CD8-positive, alpha-beta memory T cell (primary cell): ENCODE measurements around the gene DHX40. TPM values are rescaled to one million over a fixed set of nuclear protein-coding genes. Genes with fewer than 3 reads are reported as not detected.
"Not testable (repeated sequence)": the region's sequence is repeated elsewhere in the genome, so short reads cannot be mapped to it uniquely, and the experiment has no call there.

Source experiments
- CTCF ChIA-PET: fragments of 350-600 bp; sonication (Branson Sonifier 250); formaldehyde crosslinking; loops from one replicate; lab custom pipeline; 2021; ENCODE audit warnings: antibody characterized with exemption; lab: Charles Lee
- POLR2A ChIA-PET: fragments of 350-600 bp; sonication (Branson Sonifier 250); formaldehyde crosslinking; loops from one replicate; lab custom pipeline; 2021; ENCODE audit warnings: antibody characterized with exemption; lab: Charles Lee
- DNase-seq, 5 donors: peaks; one replicate each; pipeline versions ENCODE4 v3.0.0 to v3.0.0-alpha.2; 2020 to 2022; ENCODE audit warnings: mixed read lengths in 1 of 5
- H3K27ac ChIP-seq: one replicate; pipeline ENCODE4 v1.7.0; 2013; ENCODE audit warnings: low read depth, mild to moderate bottlenecking, low read length, moderate library complexity
- H3K27me3 ChIP-seq: 2 replicates; pipeline ENCODE4 v1.7.0; 2013; ENCODE audit warnings: low read length, mild to moderate bottlenecking; ENCODE audit not compliant: insufficient read depth, poor library complexity, severe bottlenecking
- H3K36me3 ChIP-seq: 2 replicates; pipeline ENCODE4 v1.7.0; 2013; ENCODE audit warnings: mild to moderate bottlenecking, low read length, moderate library complexity; ENCODE audit not compliant: insufficient read depth
- H3K4me1 ChIP-seq: 2 replicates; pipeline ENCODE4 v1.7.0; 2013; ENCODE audit warnings: mild to moderate bottlenecking, low read length, moderate library complexity; ENCODE audit not compliant: insufficient read depth
- H3K4me3 ChIP-seq: 2 replicates; pipeline ENCODE4 v1.7.0; 2013; ENCODE audit warnings: mild to moderate bottlenecking, low read length
- H3K9me3 ChIP-seq: 2 replicates; pipeline ENCODE4 v1.7.0; 2013; ENCODE audit warnings: mild to moderate bottlenecking, low read length
- H3K27ac Mint-ChIP-seq, 8 donors: one replicate each; pipeline ENCODE4 v1.8.0; 2020 to 2021; ENCODE audit warnings: mixed read lengths in 8 of 8, mild to moderate bottlenecking in 6 of 8, inconsistent platforms in 3 of 8, moderate library complexity in 3 of 8
- H3K27me3 Mint-ChIP-seq, 2 donors: one replicate each; pipeline ENCODE4 v1.8.0; 2020 to 2021; ENCODE audit warnings: mixed read lengths in 2 of 2, mild to moderate bottlenecking in 1 of 2, moderate library complexity in 1 of 2
- H3K36me3 Mint-ChIP-seq, 3 donors: one replicate each; pipeline ENCODE4 v1.8.0; 2020 to 2021; ENCODE audit warnings: mixed read lengths in 3 of 3, inconsistent platforms in 1 of 3, mild to moderate bottlenecking in 1 of 3
- H3K4me1 Mint-ChIP-seq, 3 donors: one replicate each; pipeline ENCODE4 v1.8.0; 2020 to 2021; ENCODE audit warnings: mixed read lengths in 3 of 3, inconsistent platforms in 1 of 3, mild to moderate bottlenecking in 1 of 3
- H3K4me3 Mint-ChIP-seq, 7 donors: one replicate each; pipeline ENCODE4 v1.8.0; 2020 to 2021; ENCODE audit warnings: mixed read lengths in 7 of 7, mild to moderate bottlenecking in 6 of 7, moderate library complexity in 4 of 7, inconsistent platforms in 2 of 7
- H3K9me3 Mint-ChIP-seq, 5 donors: one replicate each; pipeline ENCODE4 v1.8.0; 2020 to 2022; ENCODE audit warnings: mixed read lengths in 5 of 5, mild to moderate bottlenecking in 3 of 5, moderate library complexity in 2 of 5, inconsistent platforms in 1 of 5
- polyA plus RNA-seq: library from polyadenylated mRNA; unstranded; fragments of 300-500 nt; fragmentation: Illumina TruSeq; gene quantifications from one replicate; pipeline ENCODE4 v1.2.3, GENCODE V29; 2021
- total RNA-seq, 2 experiments: library from RNA; stranded (reverse); gene quantifications; one replicate each; pipeline ENCODE4 v1.2.3, GENCODE V29; 2021

Gene DHX40, protein sequence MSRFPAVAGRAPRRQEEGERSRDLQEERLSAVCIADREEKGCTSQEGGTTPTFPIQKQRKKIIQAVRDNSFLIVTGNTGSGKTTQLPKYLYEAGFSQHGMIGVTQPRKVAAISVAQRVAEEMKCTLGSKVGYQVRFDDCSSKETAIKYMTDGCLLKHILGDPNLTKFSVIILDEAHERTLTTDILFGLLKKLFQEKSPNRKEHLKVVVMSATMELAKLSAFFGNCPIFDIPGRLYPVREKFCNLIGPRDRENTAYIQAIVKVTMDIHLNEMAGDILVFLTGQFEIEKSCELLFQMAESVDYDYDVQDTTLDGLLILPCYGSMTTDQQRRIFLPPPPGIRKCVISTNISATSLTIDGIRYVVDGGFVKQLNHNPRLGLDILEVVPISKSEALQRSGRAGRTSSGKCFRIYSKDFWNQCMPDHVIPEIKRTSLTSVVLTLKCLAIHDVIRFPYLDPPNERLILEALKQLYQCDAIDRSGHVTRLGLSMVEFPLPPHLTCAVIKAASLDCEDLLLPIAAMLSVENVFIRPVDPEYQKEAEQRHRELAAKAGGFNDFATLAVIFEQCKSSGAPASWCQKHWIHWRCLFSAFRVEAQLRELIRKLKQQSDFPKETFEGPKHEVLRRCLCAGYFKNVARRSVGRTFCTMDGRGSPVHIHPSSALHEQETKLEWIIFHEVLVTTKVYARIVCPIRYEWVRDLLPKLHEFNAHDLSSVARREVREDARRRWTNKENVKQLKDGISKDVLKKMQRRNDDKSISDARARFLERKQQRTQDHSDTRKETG
- total RNA-seq (10 to 100 TPM; 17.9 to 22.3 TPM), polyA plus RNA-seq (23.2 TPM)

DNA sequence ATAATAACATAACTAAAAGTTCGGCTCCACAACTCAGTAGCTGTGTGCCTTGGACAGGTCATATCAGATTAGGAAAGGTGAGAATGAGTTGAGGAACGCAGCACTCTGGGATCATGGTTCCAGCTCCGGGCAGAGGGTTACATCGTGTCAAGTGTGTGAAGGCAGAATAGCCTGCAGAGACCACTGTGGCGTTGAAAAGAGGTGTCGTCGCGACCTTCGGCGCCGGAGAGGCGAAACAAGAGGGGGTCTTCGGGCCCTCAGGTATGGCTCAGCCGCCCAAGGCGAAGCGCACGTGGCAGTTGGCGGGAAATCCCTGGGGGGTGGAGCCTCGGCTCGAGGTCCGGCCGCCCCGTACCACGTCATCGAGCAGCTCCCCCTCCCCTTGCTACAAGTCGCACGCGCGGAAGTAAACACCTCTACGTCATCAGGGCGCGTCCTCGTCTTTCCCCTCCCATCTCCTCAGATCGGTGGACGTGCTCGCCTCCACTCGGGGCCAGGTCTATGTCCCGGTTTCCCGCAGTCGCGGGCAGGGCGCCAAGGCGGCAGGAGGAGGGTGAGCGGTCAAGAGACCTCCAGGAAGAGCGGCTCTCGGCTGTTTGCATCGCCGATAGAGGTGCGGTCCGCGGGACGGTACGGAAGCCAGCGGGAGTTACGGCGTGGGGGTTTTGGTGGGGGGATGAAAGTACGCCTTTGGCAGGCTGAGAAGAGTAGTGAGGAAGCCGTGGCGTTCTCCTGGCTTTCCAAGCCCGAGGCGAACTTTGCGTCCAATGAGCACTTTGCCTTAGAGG lies at the start of gene DHX40:
DHX40 (plus strand) TSS at position 440 of the 788 bp plus-strand sequence; CDS start at position 502, 62 bp downstream.
- Mint-ChIP-seq H3K4me3 (peak within 1 kb of the TSS; percentile 99 to 100 (median 100)), H3K27ac (peak within 1 kb of the TSS; percentile 96 to 100 (median 100)), H3K36me3 (peaks cover 0 to 9% (median 0%) of the 10 kb centered on the region in 3 donors), H3K9me3 (no peaks in the 10 kb centered on the region), H3K4me1 (peaks cover 24 to 31% (median 26%) of the 10 kb centered on the region in 3 donors), H3K27me3 (no peaks in the 10 kb centered on the region)
- peak within 1 kb of the TSS; percentile 96 for H3K27ac ChIP-seq
- POLR2A ChIA-PET: interaction anchor here (0.6 to 1.3 kb wide), 5 partner anchors 52 to 233 kb away, joined by 3 to 13 read pairs (median 4); partner anchors contain the start of genes CLTC, PTRH2 and VMP1
- peaks cover 20% of the 10 kb centered on the region for H3K4me1 ChIP-seq
- CTCF ChIA-PET: interaction anchor here (0.9 kb wide), 1 partner anchor 15 kb away, joined by 3 read pairs; no protein-coding TSS in a partner anchor
- H3K4me3 ChIP-seq: peak within 1 kb of the TSS; percentile 96
- no peaks in the 10 kb centered on the region for H3K27me3 ChIP-seq
- DNase-seq: peak; percentile 89 to 95 (median 93)
- H3K36me3 ChIP-seq: peaks cover 2% of the 10 kb centered on the region
- H3K9me3 ChIP-seq: no peaks in the 10 kb centered on the region

DNA sequence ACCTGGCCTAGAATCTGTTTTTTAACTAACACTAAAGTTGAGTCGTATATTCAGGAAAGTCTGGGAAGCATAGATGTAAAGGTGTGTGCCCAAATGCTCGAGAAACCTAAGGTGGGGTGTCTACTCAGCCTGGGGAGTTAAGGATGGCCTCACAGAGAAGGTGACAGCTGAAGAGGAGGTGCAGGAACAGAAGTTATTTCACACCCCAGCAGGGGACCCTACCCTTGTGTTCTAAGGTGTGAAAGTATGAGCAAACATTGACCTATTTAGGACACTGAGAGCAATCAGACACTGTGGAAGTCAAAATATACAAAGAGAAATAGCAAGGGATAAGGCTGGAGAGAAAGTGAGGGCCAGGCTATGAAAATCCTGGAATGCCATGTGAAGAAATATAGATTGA lies 49.0 kb upstream of the DHX40 start:
- no peak for DNase-seq
- no peak overlapping the region for H3K4me3 Mint-ChIP-seq
- ChIA-PET CTCF (no interaction called here), POLR2A (no interaction called here)
- no peaks in the 10 kb centered on the region for H3K9me3 Mint-ChIP-seq
- no peaks in the 10 kb centered on the region for H3K36me3 Mint-ChIP-seq
- peaks cover 3 to 16% of the 10 kb centered on the region in 2 donors for H3K27me3 Mint-ChIP-seq
- Histone ChIP-seq H3K27me3 (no peaks in the 10 kb centered on the region), H3K4me3 (no peak overlapping the region), H3K36me3 (no peaks in the 10 kb centered on the region), H3K27ac (no peak overlapping the region), H3K9me3 (no peaks in the 10 kb centered on the region), H3K4me1 (no peaks in the 10 kb centered on the region)
- H3K27ac Mint-ChIP-seq: no peak overlapping the region
- peaks cover 2 to 3% (median 3%) of the 10 kb centered on the region in 3 donors for H3K4me1 Mint-ChIP-seq

DNA sequence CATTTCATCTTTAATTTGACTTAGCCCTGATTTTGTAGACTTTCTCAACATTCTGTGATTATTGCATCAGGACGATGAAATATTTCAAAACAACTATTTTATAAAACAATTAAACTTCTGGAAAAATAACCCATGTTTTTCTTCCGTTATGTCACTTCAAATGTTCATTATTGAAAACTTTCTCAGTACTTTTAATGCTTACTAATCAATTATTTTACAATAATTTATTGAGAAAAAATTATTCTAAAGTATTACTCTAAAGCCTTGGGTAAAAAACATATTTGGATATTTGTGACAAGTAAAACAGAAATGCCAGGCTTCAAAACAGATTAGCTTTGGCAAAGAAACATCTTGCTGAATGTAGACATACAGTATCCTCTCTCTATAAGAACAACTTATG lies 46.3 kb upstream of the DHX40 start:
- H3K4me1 ChIP-seq: no peaks in the 10 kb centered on the region
- no peak overlapping the region for H3K4me3 Mint-ChIP-seq
- H3K4me3 ChIP-seq: no peak overlapping the region
- H3K36me3 ChIP-seq: no peaks in the 10 kb centered on the region
- H3K36me3 Mint-ChIP-seq: no peaks in the 10 kb centered on the region
- ChIA-PET CTCF (interaction anchor here (1.0 kb wide), 1 partner anchor 11 kb away, joined by 3 read pairs; no protein-coding TSS in a partner anchor), POLR2A (no interaction called here)
- H3K27me3 Mint-ChIP-seq: peaks cover 7 to 21% of the 10 kb centered on the region in 2 donors
- H3K27ac Mint-ChIP-seq: no peak overlapping the region
- peaks cover 4 to 6% (median 5%) of the 10 kb centered on the region in 3 donors for H3K4me1 Mint-ChIP-seq
- no peaks in the 10 kb centered on the region for H3K9me3 Mint-ChIP-seq
- H3K27me3 ChIP-seq: no peaks in the 10 kb centered on the region
- no peaks in the 10 kb centered on the region for H3K9me3 ChIP-seq
- H3K27ac ChIP-seq: no peak overlapping the region
- no peak for DNase-seq

DNA sequence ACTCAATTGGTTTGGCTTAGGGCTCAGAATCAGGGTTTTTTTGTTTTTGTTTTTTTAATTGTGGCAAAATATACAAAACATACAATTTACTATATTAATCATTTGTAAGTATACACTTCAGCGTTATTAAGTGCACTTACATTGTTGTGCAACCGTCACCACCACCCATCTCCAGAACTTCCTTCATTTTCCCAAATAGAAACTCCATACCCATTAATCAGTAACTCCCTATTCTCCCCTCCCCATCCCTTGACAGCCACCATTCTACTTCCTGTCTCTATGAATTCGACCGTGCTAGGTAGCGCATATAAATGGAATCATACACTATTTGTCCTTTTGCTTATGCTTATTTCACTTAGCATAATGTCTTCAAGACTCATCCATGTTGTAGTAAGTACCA lies 45.2 kb upstream of the DHX40 start:
- Mint-ChIP-seq H3K9me3 (no peaks in the 10 kb centered on the region), H3K4me1 (peaks cover 4 to 6% (median 5%) of the 10 kb centered on the region in 3 donors), H3K4me3 (no peak overlapping the region), H3K27ac (no peak overlapping the region), H3K36me3 (no peaks in the 10 kb centered on the region), H3K27me3 (peaks cover 7 to 21% of the 10 kb centered on the region in 2 donors)
- Histone ChIP-seq H3K36me3 (no peaks in the 10 kb centered on the region), H3K4me3 (no peak overlapping the region), H3K27ac (no peak overlapping the region), H3K27me3 (no peaks in the 10 kb centered on the region), H3K4me1 (no peaks in the 10 kb centered on the region), H3K9me3 (no peaks in the 10 kb centered on the region)
- ChIA-PET CTCF (no interaction called here), POLR2A (no interaction called here)
- DNase-seq: no peak

DNA sequence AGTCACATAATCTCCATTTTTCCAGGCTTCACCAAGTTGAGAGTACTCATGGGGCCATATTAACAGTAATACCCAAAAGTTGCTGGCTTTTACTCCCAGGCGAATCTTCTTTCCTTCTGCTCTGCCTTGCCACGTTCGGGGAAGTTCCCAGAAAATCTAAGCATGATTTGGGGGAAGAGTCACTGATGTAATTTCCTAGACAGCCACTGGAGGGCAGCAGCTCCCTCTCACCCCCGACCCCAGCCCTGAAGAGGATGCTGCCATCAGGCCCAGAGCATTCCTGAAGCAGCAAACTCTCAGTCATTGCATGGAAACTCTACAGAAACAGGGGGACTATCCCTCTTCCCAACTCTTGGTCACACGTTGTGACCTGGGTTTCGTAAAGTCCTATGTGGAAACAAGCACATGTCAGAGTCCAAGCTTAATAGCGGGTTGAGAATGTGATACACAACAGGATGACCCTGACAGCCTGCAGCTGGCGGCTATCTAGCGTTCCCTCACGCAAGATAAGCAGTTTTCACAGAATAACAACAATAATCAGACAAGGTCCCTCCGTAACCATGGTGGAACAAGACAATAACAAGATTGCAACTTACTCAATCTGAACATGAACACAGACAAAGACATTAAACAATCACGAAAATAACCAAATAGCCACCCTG lies 43.8 kb upstream of the DHX40 start:
- no peaks in the 10 kb centered on the region for H3K27me3 ChIP-seq
- H3K27ac Mint-ChIP-seq: peak overlapping the region in 1 of 8 donors; percentile 44
- peaks cover 7 to 22% of the 10 kb centered on the region in 2 donors for H3K27me3 Mint-ChIP-seq
- no peak overlapping the region for H3K27ac ChIP-seq
- no peaks in the 10 kb centered on the region for H3K36me3 Mint-ChIP-seq
- no peaks in the 10 kb centered on the region for H3K36me3 ChIP-seq
- peaks cover 4 to 6% (median 5%) of the 10 kb centered on the region in 3 donors for H3K4me1 Mint-ChIP-seq
- no peaks in the 10 kb centered on the region for H3K9me3 Mint-ChIP-seq
- H3K4me3 Mint-ChIP-seq: no peak overlapping the region
- H3K4me3 ChIP-seq: no peak overlapping the region
- no peaks in the 10 kb centered on the region for H3K4me1 ChIP-seq
- ChIA-PET CTCF (interaction anchor here (0.8 to 1.7 kb wide), 5 partner anchors 13 to 514 kb away, joined by 3 to 8 read pairs (median 3); no protein-coding TSS in a partner anchor), POLR2A (no interaction called here)
- H3K9me3 ChIP-seq: no peaks in the 10 kb centered on the region
- peak; percentile 15 to 65 (median 35) for DNase-seq

DNA sequence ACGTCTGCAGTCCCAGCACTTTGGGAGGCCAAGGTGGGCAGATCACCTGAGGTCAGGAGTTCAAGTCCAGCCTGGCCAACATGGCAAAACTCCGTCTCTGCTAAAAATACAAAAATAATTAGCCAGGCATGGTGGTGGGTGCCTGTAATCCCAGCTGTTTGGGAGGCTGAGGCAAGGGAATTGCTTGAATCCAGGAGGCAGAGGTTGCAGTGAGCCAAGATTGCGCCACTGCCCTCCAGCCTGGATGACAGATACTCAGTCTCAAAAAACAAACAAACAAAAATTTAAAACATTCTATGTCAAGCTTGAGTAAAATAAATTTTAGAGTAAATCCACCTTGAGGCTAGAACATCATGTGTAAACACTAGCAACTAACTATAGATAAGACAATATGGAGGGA lies 40.5 kb upstream of the DHX40 start:
- DNase-seq, H3K4me1 ChIP-seq, H3K27ac ChIP-seq, CTCF ChIA-PET, H3K9me3 ChIP-seq, H3K4me1 Mint-ChIP-seq, H3K9me3 Mint-ChIP-seq, H3K27me3 ChIP-seq, H3K36me3 Mint-ChIP-seq, H3K36me3 ChIP-seq, H3K27ac Mint-ChIP-seq, H3K4me3 ChIP-seq, POLR2A ChIA-PET, H3K4me3 Mint-ChIP-seq: not testable (repeated sequence)
- peaks cover 17 to 32% of the 10 kb centered on the region in 2 donors for H3K27me3 Mint-ChIP-seq

DNA sequence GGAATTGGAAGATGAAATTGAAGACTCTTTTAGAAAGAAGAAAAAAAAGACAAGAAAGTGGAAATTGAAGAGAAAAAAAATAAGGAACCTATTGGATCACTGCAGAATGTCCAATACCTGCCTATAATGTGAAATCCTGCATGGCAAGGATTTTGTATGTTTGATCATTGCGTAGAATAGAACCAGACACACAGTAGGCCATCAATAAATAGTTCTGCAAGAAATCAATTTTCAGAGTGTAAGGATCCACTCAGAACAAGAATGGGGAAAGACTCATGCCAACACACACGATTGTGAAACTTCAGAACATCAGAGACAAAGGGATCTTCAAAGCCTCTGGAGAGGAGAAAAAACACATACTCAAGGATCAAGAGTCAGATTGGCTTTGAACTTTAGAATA lies 39.7 kb upstream of the DHX40 start:
- no peak for DNase-seq
- CTCF ChIA-PET: no interaction called here

More for the DNA sequence above, 39.7 kb upstream of the DHX40 start:
- H3K27me3 Mint-ChIP-seq: peaks cover 15 to 26% of the 10 kb centered on the region in 2 donors
- no peaks in the 10 kb centered on the region for H3K36me3 Mint-ChIP-seq
- H3K27me3 ChIP-seq: no peaks in the 10 kb centered on the region
- POLR2A ChIA-PET: no interaction called here
- H3K27ac Mint-ChIP-seq: no peak overlapping the region
- H3K27ac ChIP-seq: no peak overlapping the region
- H3K4me1 Mint-ChIP-seq: peaks cover 4 to 6% (median 5%) of the 10 kb centered on the region in 3 donors
- no peak overlapping the region for H3K4me3 ChIP-seq
- no peak overlapping the region for H3K4me3 Mint-ChIP-seq
- H3K9me3 Mint-ChIP-seq: no peaks in the 10 kb centered on the region
- no peaks in the 10 kb centered on the region for H3K4me1 ChIP-seq
- H3K9me3 ChIP-seq: no peaks in the 10 kb centered on the region
- H3K36me3 ChIP-seq: no peaks in the 10 kb centered on the region
